Large intestine (tissue), 3 donors: Measurements from ENCODE around the gene PPP1R16B. TPM values are rescaled to one million over a fixed set of nuclear protein-coding genes. Genes with fewer than 3 reads are reported as not detected.
A peak's percentile ranks its signal among the peaks of the same experiment; 100 is the strongest.

Experiments
- DNase-seq, 2 donors: peaks; one replicate each; pipeline versions ENCODE4 v3.0.0 to v3.0.0-alpha.2; 2013
- H3K27ac ChIP-seq: one replicate; pipeline ENCODE4 v1.5.1; 2013; ENCODE audit warnings: low read length
- H3K27me3 ChIP-seq: 2 replicates; pipeline ENCODE4 v1.6.1; 2013; ENCODE audit warnings: low read length; ENCODE audit not compliant: control insufficient read depth, insufficient read depth
- H3K36me3 ChIP-seq: 2 replicates; pipeline ENCODE4 v1.6.1; 2013; ENCODE audit warnings: low read length; ENCODE audit not compliant: control insufficient read depth, insufficient read depth
- H3K4me1 ChIP-seq: one replicate; pipeline ENCODE4 v1.6.1; 2013; ENCODE audit warnings: low read length; ENCODE audit not compliant: control insufficient read depth, insufficient read depth
- H3K4me3 ChIP-seq: one replicate; pipeline ENCODE4 v1.5.1; 2013; ENCODE audit warnings: low read length
- H3K9me3 ChIP-seq: one replicate; pipeline ENCODE4 v1.6.1; 2013; ENCODE audit warnings: mild to moderate bottlenecking, low read depth, low read length, moderate library complexity; ENCODE audit not compliant: control insufficient read depth
- whole genome bisulfite sequencing: methylation state at CpG from one replicate; pipeline ENCODE4 v1.1.5; 2013; ENCODE audit warnings: low lambda C conversion rate; ENCODE audit not compliant: insufficient coverage; 5-methylcytosine and 5-hydroxymethylcytosine counted together
- polyA plus RNA-seq: library from polyadenylated mRNA; unstranded; fragments of 120-200 nt; gene quantifications from one replicate; pipeline ENCODE4 v1.2.1, GENCODE V29; 2013

The PPP1R16B gene
- polyA plus RNA-seq, 1 donor: 3.5 TPM

- no peaks in the 10 kb centered on the region for H3K4me1 ChIP-seq
- H3K9me3 ChIP-seq: no peaks in the 10 kb centered on the region
- no peaks in the 10 kb centered on the region for H3K27me3 ChIP-seq
- no peak overlapping the region for H3K4me3 ChIP-seq
- H3K27ac ChIP-seq: no peak overlapping the region
- WGBS: no CpG with 5 or more reads among the region's 3 CpGs
- no peaks in the 10 kb centered on the region for H3K36me3 ChIP-seq
- DNase-seq: no peak
Measured at GRCh38 chr20:38935285-38935684, 129.8 kb downstream of the PPP1R16B start.

GRCh38 chr20:38935967-38936407, 130.5 kb downstream of the PPP1R16B start:
- H3K9me3 ChIP-seq: no peaks in the 10 kb centered on the region
- no peak overlapping the region for H3K4me3 ChIP-seq
- WGBS: no CpG with 5 or more reads among the region's 5 CpGs
- H3K36me3 ChIP-seq: no peaks in the 10 kb centered on the region
- H3K27me3 ChIP-seq: no peaks in the 10 kb centered on the region
- no peak for DNase-seq
- H3K27ac ChIP-seq: no peak overlapping the region
- peaks cover 2% of the 10 kb centered on the region for H3K4me1 ChIP-seq

- WGBS: no CpG with 5 or more reads among the region's 5 CpGs
- Histone ChIP-seq H3K9me3 (no peaks in the 10 kb centered on the region), H3K4me1 (peaks cover 13% of the 10 kb centered on the region), H3K4me3 (no peak overlapping the region), H3K27ac (no peak overlapping the region), H3K27me3 (no peaks in the 10 kb centered on the region), H3K36me3 (no peaks in the 10 kb centered on the region)
- no peak for DNase-seq
Measured at GRCh38 chr20:38937000-38937399, 131.5 kb downstream of the PPP1R16B start.

- no peak overlapping the region for H3K4me3 ChIP-seq
- H3K27me3 ChIP-seq: no peaks in the 10 kb centered on the region
- H3K4me1 ChIP-seq: peaks cover 13% of the 10 kb centered on the region
- H3K36me3 ChIP-seq: no peaks in the 10 kb centered on the region
- no CpG with 5 or more reads among the region's 7 CpGs for WGBS
- no peak for DNase-seq
- H3K9me3 ChIP-seq: no peaks in the 10 kb centered on the region
- H3K27ac ChIP-seq: no peak overlapping the region
Measured at GRCh38 chr20:38937978-38938473, 132.5 kb downstream of the PPP1R16B start.

GRCh38 chr20:38939686-38940085, 134.2 kb downstream of the PPP1R16B start:
- peaks cover 5% of the 10 kb centered on the region for H3K36me3 ChIP-seq
- no peak overlapping the region for H3K27ac ChIP-seq
- WGBS: no CpG with 5 or more reads among the region's 2 CpGs
- H3K4me1 ChIP-seq: peaks cover 13% of the 10 kb centered on the region
- H3K4me3 ChIP-seq: no peak overlapping the region
- H3K27me3 ChIP-seq: no peaks in the 10 kb centered on the region
- no peak for DNase-seq
- no peaks in the 10 kb centered on the region for H3K9me3 ChIP-seq

GRCh38 chr20:38940644-38941043, 135.1 kb downstream of the PPP1R16B start:
- Histone ChIP-seq H3K9me3 (no peaks in the 10 kb centered on the region), H3K27ac (peak overlapping the region; percentile 48), H3K4me1 (peaks cover 13% of the 10 kb centered on the region), H3K27me3 (no peaks in the 10 kb centered on the region), H3K4me3 (no peak overlapping the region), H3K36me3 (peaks cover 5% of the 10 kb centered on the region)
- no CpG with 5 or more reads among the region's 5 CpGs for WGBS
- peak in 1 of 2 donors; percentile 29 for DNase-seq

- Histone ChIP-seq H3K9me3 (no peaks in the 10 kb centered on the region), H3K27me3 (no peaks in the 10 kb centered on the region), H3K27ac (peak overlapping the region; percentile 40), H3K4me1 (peaks cover 13% of the 10 kb centered on the region), H3K4me3 (no peak overlapping the region), H3K36me3 (peaks cover 5% of the 10 kb centered on the region)
- DNase-seq: peak; percentile 57 to 75
- no CpG with 5 or more reads among the region's 5 CpGs for WGBS
Measured at GRCh38 chr20:38941726-38942389, 136.4 kb downstream of the PPP1R16B start.

GRCh38 chr20:38945012-38945411, 139.5 kb downstream of the PPP1R16B start:
- WGBS: no CpG with 5 or more reads among the region's 3 CpGs
- Histone ChIP-seq H3K27me3 (no peaks in the 10 kb centered on the region), H3K4me3 (no peak overlapping the region), H3K27ac (no peak overlapping the region), H3K9me3 (no peaks in the 10 kb centered on the region), H3K36me3 (peaks cover 11% of the 10 kb centered on the region), H3K4me1 (peaks cover 13% of the 10 kb centered on the region)
- DNase-seq: no peak

GRCh38 chr20:38946836-38947235, 141.3 kb downstream of the PPP1R16B start:
- H3K4me1 ChIP-seq: peaks cover 2% of the 10 kb centered on the region

GRCh38 chr20:38947931-38948362, 142.4 kb downstream of the PPP1R16B start:
- H3K27me3 ChIP-seq: no peaks in the 10 kb centered on the region
- no CpG with 5 or more reads among the region's 7 CpGs for WGBS
- no peak for DNase-seq
- no peak overlapping the region for H3K4me3 ChIP-seq
- no peak overlapping the region for H3K27ac ChIP-seq
- no peaks in the 10 kb centered on the region for H3K9me3 ChIP-seq
- peaks cover 19% of the 10 kb centered on the region for H3K36me3 ChIP-seq
- H3K4me1 ChIP-seq: no peaks in the 10 kb centered on the region

More at GRCh38 chr20:38946836-38947235, 141.3 kb downstream of the PPP1R16B start:
- no peak overlapping the region for H3K27ac ChIP-seq
- H3K27me3 ChIP-seq: no peaks in the 10 kb centered on the region
- DNase-seq: no peak
- no peaks in the 10 kb centered on the region for H3K9me3 ChIP-seq
- no peak overlapping the region for H3K4me3 ChIP-seq
- WGBS: no CpG with 5 or more reads among the region's 3 CpGs
- H3K36me3 ChIP-seq: peaks cover 15% of the 10 kb centered on the region

GRCh38 chr20:38950254-38950653, 144.8 kb downstream of the PPP1R16B start:
- Histone ChIP-seq H3K4me1 (no peaks in the 10 kb centered on the region), H3K4me3 (no peak overlapping the region), H3K27ac (no peak overlapping the region), H3K9me3 (no peaks in the 10 kb centered on the region), H3K36me3 (peaks cover 13% of the 10 kb centered on the region), H3K27me3 (no peaks in the 10 kb centered on the region)
- WGBS: no CpG with 5 or more reads among the region's 2 CpGs
- DNase-seq: no peak
